ENCODE data around the gene JCAD. TPM values are rescaled to one million over a fixed set of nuclear protein-coding genes. Genes with fewer than 3 reads are reported as not detected.

Gene JCAD
- total and polyA plus RNA-seq, 9 of the 15 experiments (the other 6 are each of a cell fraction or from before 2014, with no cell fraction given) = not detected

DNA sequence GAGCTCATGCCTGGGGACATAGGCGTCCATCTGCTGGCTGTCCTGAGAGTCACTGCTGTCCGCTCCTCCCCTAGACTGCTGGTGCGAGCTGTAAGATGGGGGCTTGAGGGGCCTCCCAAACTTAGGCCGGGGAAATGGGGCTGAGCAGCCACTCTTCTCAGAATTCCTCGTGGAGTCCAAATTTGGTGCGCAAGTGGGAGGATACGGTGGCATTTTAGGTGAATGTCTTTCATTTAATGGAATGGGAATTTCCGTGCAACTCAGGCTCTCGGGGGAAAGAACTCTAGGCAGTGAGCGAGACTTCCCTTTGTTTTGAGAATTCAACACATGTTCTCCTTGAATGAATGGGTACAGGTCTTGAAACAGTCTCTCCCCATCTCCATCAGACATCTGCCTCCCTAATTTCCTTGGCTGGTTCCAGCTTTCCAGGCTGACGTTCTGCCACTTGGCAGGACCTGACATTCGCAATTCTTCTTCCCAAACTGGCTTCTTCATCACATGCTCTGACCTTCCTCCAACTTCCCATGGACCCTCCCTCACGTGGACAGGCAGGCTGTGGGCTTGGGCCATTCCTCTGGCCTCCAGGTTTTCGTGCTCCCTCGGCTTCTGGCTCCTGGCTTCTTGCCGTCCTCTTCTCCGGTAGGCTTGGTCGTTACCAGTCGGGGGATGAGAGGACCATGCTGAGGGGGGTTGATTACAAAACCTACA, 30.1 kb downstream of the JCAD start:
- DNase-seq (ENCODE audit: extremely low read depth in 1 of 4, low spot score in 3 of 4) (no peak), ATAC-seq (no peak), FAIRE-seq (no peak)
- Histone ChIP-seq H3K4me1 (replicated peaks in 1 of 2; ENCODE audit: control insufficient read depth in 2 of 2, insufficient read depth in 2 of 2, low read length in 2 of 2) (peaks cover 2 to 13% of the 10 kb centered on the region in 2 experiments; a peak in 2 of 5 replicates), H3K9me3 (replicated peaks; ENCODE audit: control insufficient read depth, insufficient read depth, low read depth, low read length) (no peaks in the 10 kb centered on the region), H3K36me3 (ENCODE audit: control insufficient read depth, insufficient read depth, low read length) (no peaks in the 10 kb centered on the region), H3K4me3 (no peak overlapping the region), H3K9me1 (ENCODE audit: control insufficient read depth, insufficient read depth, low read length) (no peaks in the 10 kb centered on the region), H4K20me1 (replicated peaks; ENCODE audit: control insufficient read depth, insufficient read depth, low read length) (0 out of 2 replicates have a peak, but pooled peaks cover 3% of the 10 kb centered on the region), H3K4me2 (ENCODE audit: insufficient read depth, low read length) (no peak overlapping the region), H3K79me2 (ENCODE audit: control insufficient read depth, insufficient read depth, low read length) (no peaks in the 10 kb centered on the region), H2AFZ (ENCODE audit: low read depth, low read length) (no peak overlapping the region), H3K27ac (ENCODE audit: extremely low read depth, low read depth, low read length) (no peak overlapping the region), H3K27me3 (ENCODE audit: control insufficient read depth in 2 of 2, insufficient read depth in 2 of 2, low read length in 2 of 2) (peaks cover 51 to 59% of the 10 kb centered on the region in 2 experiments), H3K9ac (ENCODE audit: insufficient read depth in 1 of 2, low read depth in 2 of 2, low read length in 2 of 2) (no peak overlapping the region)
- TF ChIP-seq, protein P1, sequence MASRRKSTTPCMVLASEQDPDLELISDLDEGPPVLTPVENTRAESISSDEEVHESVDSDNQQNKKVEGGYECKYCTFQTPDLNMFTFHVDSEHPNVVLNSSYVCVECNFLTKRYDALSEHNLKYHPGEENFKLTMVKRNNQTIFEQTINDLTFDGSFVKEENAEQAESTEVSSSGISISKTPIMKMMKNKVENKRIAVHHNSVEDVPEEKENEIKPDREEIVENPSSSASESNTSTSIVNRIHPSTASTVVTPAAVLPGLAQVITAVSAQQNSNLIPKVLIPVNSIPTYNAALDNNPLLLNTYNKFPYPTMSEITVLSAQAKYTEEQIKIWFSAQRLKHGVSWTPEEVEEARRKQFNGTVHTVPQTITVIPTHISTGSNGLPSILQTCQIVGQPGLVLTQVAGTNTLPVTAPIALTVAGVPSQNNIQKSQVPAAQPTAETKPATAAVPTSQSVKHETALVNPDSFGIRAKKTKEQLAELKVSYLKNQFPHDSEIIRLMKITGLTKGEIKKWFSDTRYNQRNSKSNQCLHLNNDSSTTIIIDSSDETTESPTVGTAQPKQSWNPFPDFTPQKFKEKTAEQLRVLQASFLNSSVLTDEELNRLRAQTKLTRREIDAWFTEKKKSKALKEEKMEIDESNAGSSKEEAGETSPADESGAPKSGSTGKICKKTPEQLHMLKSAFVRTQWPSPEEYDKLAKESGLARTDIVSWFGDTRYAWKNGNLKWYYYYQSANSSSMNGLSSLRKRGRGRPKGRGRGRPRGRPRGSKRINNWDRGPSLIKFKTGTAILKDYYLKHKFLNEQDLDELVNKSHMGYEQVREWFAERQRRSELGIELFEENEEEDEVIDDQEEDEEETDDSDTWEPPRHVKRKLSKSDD (conservative IDR thresholded peaks at IDR 0.05; ENCODE audit: low read length) = no peak
- no peak for TF ChIP-seq SRSF1 (IDR thresholded peaks at IDR 0.05; ENCODE audit: low read depth, low read length)
- ChIA-PET POLR2A (interaction anchor here (0.6 kb wide), 1 partner anchor 18 kb away, joined by 3 read pairs; no protein-coding TSS in a partner anchor), CTCF (ENCODE audit: low intra/inter-chr PET ratio) (no interaction called here)
- no TSS peak for BruUV-seq (replicated peaks)
- intact Hi-C loops (cut with micrococcal nuclease) = no loop called here
- 4% methylated on average over 19 of the region's 19 CpGs for WGBS (ENCODE audit: insufficient coverage, low coverage, missing lambda C conversion rate)
- in situ Hi-C loops (cut with MboI) = no loop called here

All from K562 (cell line).